Measurements from ENCODE around the gene EMID1. TPM values are rescaled to one million over a fixed set of nuclear protein-coding genes. Genes with fewer than 3 reads are reported as not detected.

EMID1 gene
- total RNA-seq, 1 experiment from 2014 or later = 5.4 TPM

DNA sequence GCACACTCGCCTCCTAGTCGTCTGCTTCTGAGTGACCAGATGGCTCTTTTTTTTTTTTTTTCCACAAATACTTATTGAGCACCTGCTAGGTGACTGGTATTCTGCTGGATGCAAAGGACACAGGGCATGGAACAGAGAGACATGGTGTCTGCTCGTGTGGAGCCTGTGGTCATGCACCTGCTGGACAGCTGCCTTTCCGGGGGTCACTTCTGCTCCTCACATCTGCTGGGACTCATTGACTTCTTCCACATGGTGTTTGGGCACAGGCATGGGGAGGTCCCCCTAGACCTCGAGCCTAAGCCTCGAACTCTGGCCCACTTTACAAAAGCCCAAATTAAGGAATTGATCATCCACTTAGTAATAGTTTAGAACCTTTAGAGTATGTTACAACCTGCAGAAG lies 39.5 kb upstream of the EMID1 start:
- Histone ChIP-seq H3K79me2 (ENCODE audit: insufficient read depth, low read length) (no peaks in the 10 kb centered on the region), H2BK15ac (ENCODE audit: low read depth, low read length) (no peak overlapping the region), H3T11ph (ENCODE audit: low read length) (no peak overlapping the region), H3K56ac (ENCODE audit: insufficient read length, low read depth, low read length) (no peak overlapping the region), H3K27ac (ENCODE audit: insufficient read length, low read depth, low read length) (no peak overlapping the region), H3K18ac (ENCODE audit: insufficient read length, low read depth, low read length) (no peak overlapping the region), H3K14ac (ENCODE audit: insufficient read depth, low read length) (no peak overlapping the region), H2AK5ac (ENCODE audit: insufficient read length, low read length) (no peak overlapping the region), H2BK5ac (ENCODE audit: insufficient read length, low read length) (no peak overlapping the region), H3K4me1 (ENCODE audit: insufficient read depth, low read length) (no peaks in the 10 kb centered on the region), H3K23ac (ENCODE audit: insufficient read length, low read depth, low read length) (no peak overlapping the region), H3K79me1 (ENCODE audit: insufficient read depth, low read depth, low read length, poor library complexity, severe bottlenecking) (no peaks in the 10 kb centered on the region), H3K9ac (ENCODE audit: extremely low read depth, insufficient read length, low read length) (no peak overlapping the region), H4K91ac (ENCODE audit: insufficient read length, low read depth, low read length) (no peak overlapping the region), H3K23me2 (ENCODE audit: insufficient read length, low read depth, low read length, poor library complexity, severe bottlenecking) (no peaks in the 10 kb centered on the region), H2BK120ac (ENCODE audit: low read depth, low read length, poor library complexity, severe bottlenecking) (no peak overlapping the region), H2BK20ac (ENCODE audit: low read depth, low read length, poor library complexity, severe bottlenecking) (no peak overlapping the region), H4K5ac (ENCODE audit: insufficient read length, low read depth, low read length) (no peak overlapping the region), H2AFZ (ENCODE audit: low read length) (no peak overlapping the region), H4K8ac (replicated peaks; ENCODE audit: insufficient read length, low read depth, low read length) (no peak overlapping the region), H3K4me2 (ENCODE audit: insufficient read depth, insufficient read length, low read length) (no peak overlapping the region), H3K9me3 (ENCODE audit: control insufficient read depth, low read depth, low read length) (no peaks in the 10 kb centered on the region), H2BK12ac (ENCODE audit: insufficient read length, low read depth, low read length) (no peak overlapping the region), H3K4ac (ENCODE audit: low read depth, low read length) (no peak overlapping the region), H4K20me1 (ENCODE audit: control insufficient read depth, insufficient read depth, insufficient read length) (no peaks in the 10 kb centered on the region), H3K27me3 (ENCODE audit: insufficient read depth, low read length) (no peaks in the 10 kb centered on the region)
- Mint-ChIP-seq H3K4me3 (no peak overlapping the region), H3K36me3 (ENCODE audit: insufficient read depth in 1 of 3, low read depth in 3 of 3) (no peaks in the 10 kb centered on the region), H3K27ac (no peak overlapping the region), H3K4me1 (no peaks in the 10 kb centered on the region), H3K27me3 (ENCODE audit: low read depth) (peaks cover 15% of the 10 kb centered on the region), H3K9me3 (no peaks in the 10 kb centered on the region)
- TF ChIP-seq, protein P1, sequence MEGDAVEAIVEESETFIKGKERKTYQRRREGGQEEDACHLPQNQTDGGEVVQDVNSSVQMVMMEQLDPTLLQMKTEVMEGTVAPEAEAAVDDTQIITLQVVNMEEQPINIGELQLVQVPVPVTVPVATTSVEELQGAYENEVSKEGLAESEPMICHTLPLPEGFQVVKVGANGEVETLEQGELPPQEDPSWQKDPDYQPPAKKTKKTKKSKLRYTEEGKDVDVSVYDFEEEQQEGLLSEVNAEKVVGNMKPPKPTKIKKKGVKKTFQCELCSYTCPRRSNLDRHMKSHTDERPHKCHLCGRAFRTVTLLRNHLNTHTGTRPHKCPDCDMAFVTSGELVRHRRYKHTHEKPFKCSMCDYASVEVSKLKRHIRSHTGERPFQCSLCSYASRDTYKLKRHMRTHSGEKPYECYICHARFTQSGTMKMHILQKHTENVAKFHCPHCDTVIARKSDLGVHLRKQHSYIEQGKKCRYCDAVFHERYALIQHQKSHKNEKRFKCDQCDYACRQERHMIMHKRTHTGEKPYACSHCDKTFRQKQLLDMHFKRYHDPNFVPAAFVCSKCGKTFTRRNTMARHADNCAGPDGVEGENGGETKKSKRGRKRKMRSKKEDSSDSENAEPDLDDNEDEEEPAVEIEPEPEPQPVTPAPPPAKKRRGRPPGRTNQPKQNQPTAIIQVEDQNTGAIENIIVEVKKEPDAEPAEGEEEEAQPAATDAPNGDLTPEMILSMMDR (conservative IDR thresholded peaks at IDR 0.05) = no peak
- WGBS (ENCODE audit: extremely low coverage, insufficient read length, low lambda C conversion rate) = no CpG with 5 or more reads among the region's 6 CpGs
- DNase-seq = no peak

All from H9 (cell line).